ENCODE data around the gene ADAMTS12. TPM values are rescaled to one million over a fixed set of nuclear protein-coding genes. Genes with fewer than 3 reads are reported as not detected.

Gene ADAMTS12
- total and polyA plus RNA-seq, 4 donors, result 0.49 to 6.4 (median 2.3) TPM

DNA sequence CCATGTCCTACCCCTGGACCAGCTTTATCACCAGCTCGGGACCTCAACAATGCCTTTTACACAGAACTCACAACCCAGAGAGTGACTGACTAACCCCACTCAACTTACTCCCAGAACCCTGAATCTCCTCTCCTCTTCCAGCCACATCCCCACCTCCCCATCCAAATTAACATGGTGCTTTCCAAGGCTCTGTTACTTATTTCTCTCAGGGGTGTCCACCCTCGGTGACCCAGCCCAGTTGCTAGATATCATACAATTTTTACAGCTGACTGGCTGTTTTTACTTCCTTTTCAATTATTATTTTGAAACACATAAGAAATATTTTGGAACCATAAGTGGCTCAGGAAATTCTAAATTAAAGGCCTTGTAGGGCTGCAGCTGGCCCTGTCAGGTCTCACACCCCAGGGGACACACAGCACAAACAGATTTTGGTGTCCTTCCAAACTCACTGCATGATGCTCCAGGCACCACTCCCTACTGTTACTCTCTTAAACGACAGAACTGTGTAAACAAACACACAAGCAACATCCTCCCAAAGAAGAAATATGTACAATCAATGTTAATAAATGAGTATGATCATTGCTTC is 180.6 kb downstream of the ADAMTS12 start:
- TF ChIP-seq EGR1 (IDR thresholded peaks at IDR 0.05; ENCODE audit: low read depth in 2 of 2) (no peak), GABPA (IDR thresholded peaks at IDR 0.05 in 1 of 2, conservative IDR thresholded peaks at IDR 0.05 in 1 of 2) (no peak), TAF1 (conservative IDR thresholded peaks at IDR 0.05) (no peak), JUND (IDR thresholded peaks at IDR 0.05) (no peak), HNF4A (conservative IDR thresholded peaks at IDR 0.05) (no peak), YY1 (IDR thresholded peaks at IDR 0.05) (no peak), RAD21 (IDR thresholded peaks at IDR 0.05) (no peak), FOXA2 (IDR thresholded peaks at IDR 0.05) (no peak), NR2F2 (IDR thresholded peaks at IDR 0.05) (no peak), SP1 (IDR thresholded peaks at IDR 0.05) (no peak)
- TF ChIP-seq, protein P1, sequence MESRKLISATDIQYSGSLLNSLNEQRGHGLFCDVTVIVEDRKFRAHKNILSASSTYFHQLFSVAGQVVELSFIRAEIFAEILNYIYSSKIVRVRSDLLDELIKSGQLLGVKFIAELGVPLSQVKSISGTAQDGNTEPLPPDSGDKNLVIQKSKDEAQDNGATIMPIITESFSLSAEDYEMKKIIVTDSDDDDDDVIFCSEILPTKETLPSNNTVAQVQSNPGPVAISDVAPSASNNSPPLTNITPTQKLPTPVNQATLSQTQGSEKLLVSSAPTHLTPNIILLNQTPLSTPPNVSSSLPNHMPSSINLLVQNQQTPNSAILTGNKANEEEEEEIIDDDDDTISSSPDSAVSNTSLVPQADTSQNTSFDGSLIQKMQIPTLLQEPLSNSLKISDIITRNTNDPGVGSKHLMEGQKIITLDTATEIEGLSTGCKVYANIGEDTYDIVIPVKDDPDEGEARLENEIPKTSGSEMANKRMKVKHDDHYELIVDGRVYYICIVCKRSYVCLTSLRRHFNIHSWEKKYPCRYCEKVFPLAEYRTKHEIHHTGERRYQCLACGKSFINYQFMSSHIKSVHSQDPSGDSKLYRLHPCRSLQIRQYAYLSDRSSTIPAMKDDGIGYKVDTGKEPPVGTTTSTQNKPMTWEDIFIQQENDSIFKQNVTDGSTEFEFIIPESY (IDR thresholded peaks at IDR 0.05), result no peak
- TF ChIP-seq, protein P2, sequence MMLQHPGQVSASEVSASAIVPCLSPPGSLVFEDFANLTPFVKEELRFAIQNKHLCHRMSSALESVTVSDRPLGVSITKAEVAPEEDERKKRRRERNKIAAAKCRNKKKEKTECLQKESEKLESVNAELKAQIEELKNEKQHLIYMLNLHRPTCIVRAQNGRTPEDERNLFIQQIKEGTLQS (IDR thresholded peaks at IDR 0.05), result no peak
- TF ChIP-seq, protein P3, sequence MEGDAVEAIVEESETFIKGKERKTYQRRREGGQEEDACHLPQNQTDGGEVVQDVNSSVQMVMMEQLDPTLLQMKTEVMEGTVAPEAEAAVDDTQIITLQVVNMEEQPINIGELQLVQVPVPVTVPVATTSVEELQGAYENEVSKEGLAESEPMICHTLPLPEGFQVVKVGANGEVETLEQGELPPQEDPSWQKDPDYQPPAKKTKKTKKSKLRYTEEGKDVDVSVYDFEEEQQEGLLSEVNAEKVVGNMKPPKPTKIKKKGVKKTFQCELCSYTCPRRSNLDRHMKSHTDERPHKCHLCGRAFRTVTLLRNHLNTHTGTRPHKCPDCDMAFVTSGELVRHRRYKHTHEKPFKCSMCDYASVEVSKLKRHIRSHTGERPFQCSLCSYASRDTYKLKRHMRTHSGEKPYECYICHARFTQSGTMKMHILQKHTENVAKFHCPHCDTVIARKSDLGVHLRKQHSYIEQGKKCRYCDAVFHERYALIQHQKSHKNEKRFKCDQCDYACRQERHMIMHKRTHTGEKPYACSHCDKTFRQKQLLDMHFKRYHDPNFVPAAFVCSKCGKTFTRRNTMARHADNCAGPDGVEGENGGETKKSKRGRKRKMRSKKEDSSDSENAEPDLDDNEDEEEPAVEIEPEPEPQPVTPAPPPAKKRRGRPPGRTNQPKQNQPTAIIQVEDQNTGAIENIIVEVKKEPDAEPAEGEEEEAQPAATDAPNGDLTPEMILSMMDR (IDR thresholded peaks at IDR 0.05; ENCODE audit: low read depth, low read length, missing input control), result no peak
- TF ChIP-seq, protein P4, sequence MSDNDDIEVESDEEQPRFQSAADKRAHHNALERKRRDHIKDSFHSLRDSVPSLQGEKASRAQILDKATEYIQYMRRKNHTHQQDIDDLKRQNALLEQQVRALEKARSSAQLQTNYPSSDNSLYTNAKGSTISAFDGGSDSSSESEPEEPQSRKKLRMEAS (IDR thresholded peaks at IDR 0.05), result no peak
- no peak for DNase-seq (ENCODE audit: low spot score)
- Histone ChIP-seq H3K4me3 (ENCODE audit: low read depth in 1 of 3, low read length in 3 of 3) (no peak overlapping the region), H3K27me3 (ENCODE audit: control insufficient read depth in 4 of 4, insufficient read depth in 4 of 4, low read length in 3 of 4) (no peaks in the 10 kb centered on the region), H3K9me3 (ENCODE audit: control insufficient read depth in 4 of 4, low read length in 3 of 4) (peaks cover 0 to 3% (median 0%) of the 10 kb centered on the region in 4 donors), H3K36me3 (ENCODE audit: control insufficient read depth in 4 of 4, insufficient read depth in 3 of 4, low read depth in 1 of 4, low read length in 3 of 4) (no peaks in the 10 kb centered on the region), H3K27ac (ENCODE audit: low read depth in 1 of 2, low read length in 2 of 2) (no peak overlapping the region), H3K4me1 (ENCODE audit: control insufficient read depth in 4 of 4, insufficient read depth in 4 of 4, low read length in 3 of 4) (peaks cover 0 to 8% (median 4%) of the 10 kb centered on the region in 4 donors), H3K9ac (ENCODE audit: low read depth in 1 of 2, low read length in 2 of 2) (no peak overlapping the region)
- 74% methylated on average over 3 of the region's 3 CpGs for WGBS

DNA sequence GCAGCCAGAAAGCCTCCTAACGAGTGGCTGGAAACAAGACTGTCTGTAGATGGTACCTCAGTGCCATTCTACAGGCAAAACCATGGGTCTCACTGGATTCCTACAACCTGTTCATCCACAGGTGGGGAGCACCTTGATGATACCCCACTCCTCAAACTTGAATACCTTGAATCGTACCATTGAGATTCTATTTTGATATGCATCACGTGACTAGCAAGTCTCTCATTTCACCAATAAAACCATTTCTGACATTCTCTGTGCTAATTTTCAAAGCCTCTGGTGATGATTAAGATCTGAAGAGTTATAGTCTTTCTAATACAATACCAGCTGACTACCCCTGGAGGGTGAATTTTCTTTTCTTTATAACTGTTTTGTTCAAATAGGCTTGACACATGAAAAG is 188.9 kb downstream of the ADAMTS12 start:
- WGBS, result 90% methylated on average over 3 of the region's 3 CpGs
- no peaks in the 10 kb centered on the region for H3K4me1 ChIP-seq (ENCODE audit: control insufficient read depth in 4 of 4, insufficient read depth in 4 of 4, low read length in 3 of 4)
- H3K9ac ChIP-seq (ENCODE audit: low read depth in 1 of 2, low read length in 2 of 2), result no peak overlapping the region
- H3K4me3 ChIP-seq (ENCODE audit: low read depth in 1 of 3, low read length in 3 of 3), result no peak overlapping the region
- H3K36me3 ChIP-seq (ENCODE audit: control insufficient read depth in 4 of 4, insufficient read depth in 3 of 4, low read depth in 1 of 4, low read length in 3 of 4), result no peaks in the 10 kb centered on the region
- H3K27ac ChIP-seq (ENCODE audit: low read depth in 1 of 2, low read length in 2 of 2), result no peak overlapping the region
- TF ChIP-seq TAF1 (conservative IDR thresholded peaks at IDR 0.05), result no peak
- no peak for TF ChIP-seq GABPA (IDR thresholded peaks at IDR 0.05 in 1 of 2, conservative IDR thresholded peaks at IDR 0.05 in 1 of 2)
- no peak for TF ChIP-seq FOXA2 (IDR thresholded peaks at IDR 0.05)
- TF ChIP-seq HNF4A (conservative IDR thresholded peaks at IDR 0.05), result no peak
- TF ChIP-seq SP1 (IDR thresholded peaks at IDR 0.05), result no peak
- no peaks in the 10 kb centered on the region for H3K9me3 ChIP-seq (ENCODE audit: control insufficient read depth in 4 of 4, low read length in 3 of 4)
- no peak for DNase-seq (ENCODE audit: low spot score)
- H3K27me3 ChIP-seq (ENCODE audit: control insufficient read depth in 4 of 4, insufficient read depth in 4 of 4, low read length in 3 of 4), result no peaks in the 10 kb centered on the region

All from liver (tissue), 9 donors.